Ovary (tissue), 3 donors: ENCODE data around the gene PCGF6.

ENCODE experiments used
- CTCF ChIP-seq, 3 donors: fragments of 450-650 bp in 2 of 3; fragments of 200-600 bp in 1 of 3; IDR thresholded peaks; one replicate each; pipeline versions ENCODE4 v1.5.1 to v1.8.0; 2016 to 2022; ENCODE audit warnings: antibody characterized with exemption in 3 of 3, mild to moderate bottlenecking in 1 of 3
- POLR2A ChIP-seq: fragments of 450-650 bp; IDR thresholded peaks from one replicate; pipeline ENCODE4 v1.6.1; 2017; ENCODE audit warnings: antibody characterized with exemption, mild to moderate bottlenecking, moderate library complexity
- donor health status: DM: no; HTN: no; CAD: no.

GRCh38 chr10:103276896-103277712 lies 73.8 kb downstream of the PCGF6 start, which contains the start of gene INA:
- TF ChIP-seq CTCF (IDR thresholded peaks at IDR 0.05) (no peak), POLR2A (no peak)
